ENCODE data around the gene MAPKBP1.
"Not testable (repeated sequence)": the region's sequence is repeated elsewhere in the genome, so short reads cannot be mapped to it uniquely, and the experiment has no call there.

Gene MAPKBP1

GRCh38 chr15:41774062-41774881, at the start of gene MAPKBP1:
Gene MAPKBP1, plus strand, starts transcription at chr15:41774484. Its CDS starts 792 bp downstream, at chr15:41775276.
- DNase-seq (ENCODE audit: low read depth): peak; percentile 98

- peak; percentile 94 for DNase-seq (ENCODE audit: low read depth)
Observed at GRCh38 chr15:41727143-41727542, 47.1 kb upstream of the MAPKBP1 start.

- DNase-seq (ENCODE audit: low read depth): peak; percentile 83
Observed at GRCh38 chr15:41728061-41728460, 46.2 kb upstream of the MAPKBP1 start.

- peak; percentile 92 for DNase-seq (ENCODE audit: low read depth)
Observed at GRCh38 chr15:41730543-41730942, 43.7 kb upstream of the MAPKBP1 start.

- no peak for DNase-seq (ENCODE audit: low read depth)
Observed at GRCh38 chr15:41732483-41732882, 41.8 kb upstream of the MAPKBP1 start.

- peak; percentile 84 for DNase-seq (ENCODE audit: low read depth)
Observed at GRCh38 chr15:41734079-41734478, 40.2 kb upstream of the MAPKBP1 start.

- DNase-seq (ENCODE audit: low read depth): no peak
Observed at GRCh38 chr15:41735046-41735445, 39.2 kb upstream of the MAPKBP1 start.

- not testable (repeated sequence) for DNase-seq (ENCODE audit: low read depth)
Observed at GRCh38 chr15:41735492-41735891, 38.8 kb upstream of the MAPKBP1 start.

- peak; percentile 53 for DNase-seq (ENCODE audit: low read depth)
Observed at GRCh38 chr15:41746802-41747201, 27.5 kb upstream of the MAPKBP1 start.

- DNase-seq (ENCODE audit: low read depth): no peak
Observed at GRCh38 chr15:41756198-41756597, 18.1 kb upstream of the MAPKBP1 start.

- DNase-seq (ENCODE audit: low read depth): peak; percentile 76
Observed at GRCh38 chr15:41772720-41773331, 1.5 kb upstream of the MAPKBP1 start.

- no peak for DNase-seq (ENCODE audit: low read depth)
Observed at GRCh38 chr15:41773332-41773728, 954 bp upstream of the MAPKBP1 start.

GRCh38 chr15:41773729-41774061, 589 bp upstream of the MAPKBP1 start:
- no peak for DNase-seq (ENCODE audit: low read depth)

- no peak for DNase-seq (ENCODE audit: low read depth)
Observed at GRCh38 chr15:41774882-41775417, 666 bp downstream of the MAPKBP1 start.

GRCh38 chr15:41775651-41776050, 1.4 kb downstream of the MAPKBP1 start:
- DNase-seq (ENCODE audit: low read depth): no peak

GRCh38 chr15:41777421-41777973, 3.2 kb downstream of the MAPKBP1 start:
- DNase-seq (ENCODE audit: low read depth): no peak

- DNase-seq (ENCODE audit: low read depth): no peak
Observed at GRCh38 chr15:41778521-41778920, 4.2 kb downstream of the MAPKBP1 start.

GRCh38 chr15:41779662-41780157, 5.4 kb downstream of the MAPKBP1 start:
- DNase-seq (ENCODE audit: low read depth): no peak

GRCh38 chr15:41780266-41780665, 6.0 kb downstream of the MAPKBP1 start:
- DNase-seq (ENCODE audit: low read depth): peak; percentile 45

GRCh38 chr15:41780727-41781126, 6.4 kb downstream of the MAPKBP1 start:
- DNase-seq (ENCODE audit: low read depth): no peak

GRCh38 chr15:41782371-41783282, 8.3 kb downstream of the MAPKBP1 start:
- no peak for DNase-seq (ENCODE audit: low read depth)

GRCh38 chr15:41783296-41783695, 9.0 kb downstream of the MAPKBP1 start:
- peak; percentile 53 for DNase-seq (ENCODE audit: low read depth)

Measured in amniotic epithelial cell (primary cell).